BLaER1 (cell line): ENCODE measurements around the gene WDR43.
A peak's percentile ranks its signal among the peaks of the same experiment; 100 is the strongest.

ENCODE experiments used
- H3K27ac ChIP-seq: shearing (Covaris generic); formaldehyde crosslinking; 2 replicates; pipeline ENCODE4 v1.8.1; 2022
- H3K27me3 ChIP-seq: shearing (Covaris generic); formaldehyde crosslinking; 2 replicates; pipeline ENCODE4 v1.8.1; 2022
- H3K36me3 ChIP-seq: shearing (Covaris generic); formaldehyde crosslinking; 2 replicates; pipeline ENCODE4 v1.8.1; 2022
- H3K4me1 ChIP-seq: shearing (Covaris generic); formaldehyde crosslinking; 2 replicates; pipeline ENCODE4 v1.8.1; 2022
- H3K4me2 ChIP-seq: shearing (Covaris generic); formaldehyde crosslinking; 2 replicates; pipeline ENCODE4 v1.8.1; 2022
- H3K4me3 ChIP-seq: shearing (Covaris generic); formaldehyde crosslinking; 2 replicates; pipeline ENCODE4 v1.8.1; 2022
- H3K9ac ChIP-seq: shearing (Covaris generic); formaldehyde crosslinking; 2 replicates; pipeline ENCODE4 v1.8.1; 2022
- H3K9me3 ChIP-seq: shearing (Covaris generic); formaldehyde crosslinking; 2 replicates; pipeline ENCODE4 v1.8.1; 2022
- H4K20me1 ChIP-seq: shearing (Covaris generic); formaldehyde crosslinking; 2 replicates; pipeline ENCODE4 v1.8.1; 2022
- Cebpa-rat ChIP-seq: shearing (Covaris generic); IDR thresholded peaks from 2 replicates; pipeline ENCODE4 v1.8.1; 2022

WDR43 gene, protein sequence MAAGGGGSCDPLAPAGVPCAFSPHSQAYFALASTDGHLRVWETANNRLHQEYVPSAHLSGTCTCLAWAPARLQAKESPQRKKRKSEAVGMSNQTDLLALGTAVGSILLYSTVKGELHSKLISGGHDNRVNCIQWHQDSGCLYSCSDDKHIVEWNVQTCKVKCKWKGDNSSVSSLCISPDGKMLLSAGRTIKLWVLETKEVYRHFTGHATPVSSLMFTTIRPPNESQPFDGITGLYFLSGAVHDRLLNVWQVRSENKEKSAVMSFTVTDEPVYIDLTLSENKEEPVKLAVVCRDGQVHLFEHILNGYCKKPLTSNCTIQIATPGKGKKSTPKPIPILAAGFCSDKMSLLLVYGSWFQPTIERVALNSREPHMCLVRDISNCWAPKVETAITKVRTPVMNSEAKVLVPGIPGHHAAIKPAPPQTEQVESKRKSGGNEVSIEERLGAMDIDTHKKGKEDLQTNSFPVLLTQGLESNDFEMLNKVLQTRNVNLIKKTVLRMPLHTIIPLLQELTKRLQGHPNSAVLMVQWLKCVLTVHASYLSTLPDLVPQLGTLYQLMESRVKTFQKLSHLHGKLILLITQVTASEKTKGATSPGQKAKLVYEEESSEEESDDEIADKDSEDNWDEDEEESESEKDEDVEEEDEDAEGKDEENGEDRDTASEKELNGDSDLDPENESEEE

GRCh38 chr2:28894470-28895188 lies at the start of gene WDR43:
TSS of gene WDR43 (plus strand) at chr2:28894667. CDS start at chr2:28894699, 32 bp downstream.
- Histone ChIP-seq H3K9me3 (no peaks in the 10 kb centered on the region), H3K4me3 (peak within 1 kb of the TSS; percentile 97), H3K4me1 (peaks cover 35% of the 10 kb centered on the region), H3K36me3 (no peaks in the 10 kb centered on the region), H3K4me2 (peak within 1 kb of the TSS; percentile 95), H3K27ac (peak within 1 kb of the TSS; percentile 99), H3K27me3 (no peaks in the 10 kb centered on the region), H4K20me1 (peaks cover 51% of the 10 kb centered on the region), H3K9ac (peak within 1 kb of the TSS; percentile 99)
- TF ChIP-seq Cebpa-rat, result no peak

DNA sequence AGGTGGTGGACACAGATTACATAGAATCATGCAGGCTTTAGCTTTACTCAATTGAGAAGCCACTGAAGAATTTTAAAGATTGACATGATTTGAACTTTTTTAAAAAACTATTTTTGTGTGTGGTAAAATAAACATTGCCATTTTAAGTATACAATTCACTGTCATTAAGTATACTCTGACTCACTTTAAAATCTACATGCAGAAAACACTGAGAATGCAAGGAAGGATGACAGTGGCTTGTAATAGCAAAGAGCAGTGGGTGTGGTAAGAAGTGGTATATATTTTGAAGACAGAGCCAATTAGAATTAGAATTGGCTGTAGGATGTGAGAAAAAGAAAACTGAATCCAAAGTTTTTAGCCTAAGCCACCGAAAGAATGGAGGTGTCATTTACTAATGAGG lies 39.3 kb upstream of the WDR43 start:
- TF ChIP-seq Cebpa-rat, result no peak
- H3K27ac ChIP-seq, result no peak overlapping the region

GRCh38 chr2:28855977-28856376 lies 38.5 kb upstream of the WDR43 start:
- H4K20me1 ChIP-seq, result peaks cover 11% of the 10 kb centered on the region; the same call in 1 of the 2 replicates
- H3K4me1 ChIP-seq, result no peaks in the 10 kb centered on the region
- no peaks in the 10 kb centered on the region for H3K27me3 ChIP-seq
- H3K27ac ChIP-seq, result no peak overlapping the region
- H3K9me3 ChIP-seq, result no peaks in the 10 kb centered on the region
- H3K4me2 ChIP-seq, result no peak overlapping the region
- no peak for TF ChIP-seq Cebpa-rat
- H3K36me3 ChIP-seq, result peaks cover 70% of the 10 kb centered on the region
- H3K9ac ChIP-seq, result no peak overlapping the region
- no peak overlapping the region for H3K4me3 ChIP-seq

More for the DNA sequence above, 39.3 kb upstream of the WDR43 start:
- Histone ChIP-seq H3K4me3 (no peak overlapping the region), H3K27me3 (no peaks in the 10 kb centered on the region), H3K9ac (no peak overlapping the region), H3K4me2 (no peak overlapping the region), H3K36me3 (peaks cover 62% of the 10 kb centered on the region), H3K4me1 (no peaks in the 10 kb centered on the region), H4K20me1 (peaks cover 11% of the 10 kb centered on the region; the same call in 1 of the 2 replicates), H3K9me3 (no peaks in the 10 kb centered on the region)

GRCh38 chr2:28868611-28869010 lies 25.9 kb upstream of the WDR43 start:
- H4K20me1 ChIP-seq, result peaks cover 52% of the 10 kb centered on the region
- no peak overlapping the region for H3K27ac ChIP-seq
- H3K4me1 ChIP-seq, result peaks cover 40% of the 10 kb centered on the region
- no peak for TF ChIP-seq Cebpa-rat
- H3K4me2 ChIP-seq, result peak overlapping the region; percentile 94
- H3K4me3 ChIP-seq, result peak overlapping the region; percentile 77
- H3K9me3 ChIP-seq, result no peaks in the 10 kb centered on the region
- peak overlapping the region; percentile 86 for H3K9ac ChIP-seq
- H3K27me3 ChIP-seq, result no peaks in the 10 kb centered on the region
- peaks cover 30% of the 10 kb centered on the region for H3K36me3 ChIP-seq

DNA sequence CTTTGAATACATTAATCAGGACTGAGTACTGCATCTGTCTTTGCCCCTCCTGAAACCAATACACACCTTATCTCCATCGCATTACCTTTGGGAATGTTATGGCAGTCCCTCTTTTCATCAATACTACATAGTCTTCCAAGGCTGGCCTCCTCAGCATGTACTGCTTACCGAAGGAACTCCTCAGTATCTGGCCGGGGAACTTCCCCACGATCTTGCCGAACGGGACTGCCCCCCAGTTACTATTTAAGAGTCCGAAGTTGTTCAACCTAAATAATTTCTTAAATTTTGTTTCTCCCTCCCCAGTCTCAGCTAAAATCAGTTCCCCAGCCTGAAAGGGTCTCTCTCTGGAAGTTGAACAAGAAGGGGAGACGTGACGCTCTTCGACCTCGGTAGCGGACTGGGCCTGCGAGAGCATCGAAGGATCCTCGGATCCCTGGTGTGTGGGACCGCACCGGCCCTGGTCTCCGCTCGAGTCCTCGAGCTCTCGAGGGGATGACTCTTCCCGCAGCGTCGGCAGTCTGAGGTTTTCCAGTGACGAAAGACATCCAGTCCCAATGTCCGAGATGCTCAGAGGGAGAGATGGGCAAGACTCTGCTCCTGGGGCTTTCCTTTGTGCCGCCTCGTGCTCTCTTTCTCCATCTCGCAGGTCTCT lies 24.8 kb upstream of the WDR43 start:
- Histone ChIP-seq H3K9me3 (no peaks in the 10 kb centered on the region), H3K4me2 (peak overlapping the region; percentile 94), H3K4me1 (peaks cover 40% of the 10 kb centered on the region), H3K27me3 (no peaks in the 10 kb centered on the region), H4K20me1 (peaks cover 42% of the 10 kb centered on the region), H3K9ac (peak overlapping the region; percentile 86), H3K4me3 (peak overlapping the region; percentile 77), H3K36me3 (peaks cover 24% of the 10 kb centered on the region), H3K27ac (peak overlapping the region; percentile 68)
- TF ChIP-seq Cebpa-rat, result no peak

GRCh38 chr2:28870146-28870891 lies 24.1 kb upstream of the WDR43 start, which contains the start of gene TRMT61B:
TSS of gene TRMT61B (minus strand) at chr2:28870309. CDS start at chr2:28870277, 32 bp downstream.
- Histone ChIP-seq H3K9me3 (no peaks in the 10 kb centered on the region), H3K4me2 (peak within 1 kb of the TSS; percentile 94), H3K9ac (peak within 1 kb of the TSS; percentile 86), H3K27ac (peak within 1 kb of the TSS; percentile 68), H3K4me3 (peak within 1 kb of the TSS; percentile 77), H4K20me1 (peaks cover 35% of the 10 kb centered on the region), H3K36me3 (peaks cover 17% of the 10 kb centered on the region), H3K27me3 (no peaks in the 10 kb centered on the region), H3K4me1 (peaks cover 40% of the 10 kb centered on the region)
- TF ChIP-seq Cebpa-rat, result no peak

GRCh38 chr2:28871620-28872019 lies 22.8 kb upstream of the WDR43 start:
- H3K4me2 ChIP-seq, result no peak overlapping the region

GRCh38 chr2:28880193-28880592 lies 14.3 kb upstream of the WDR43 start:
- H3K4me1 ChIP-seq, result no peaks in the 10 kb centered on the region
- TF ChIP-seq Cebpa-rat, result no peak
- H3K36me3 ChIP-seq, result no peaks in the 10 kb centered on the region
- H3K9ac ChIP-seq, result no peak overlapping the region
- H3K4me3 ChIP-seq, result no peak overlapping the region
- no peaks in the 10 kb centered on the region for H3K27me3 ChIP-seq
- H3K27ac ChIP-seq, result no peak overlapping the region
- no peak overlapping the region for H3K4me2 ChIP-seq
- H4K20me1 ChIP-seq, result no peaks in the 10 kb centered on the region
- H3K9me3 ChIP-seq, result no peaks in the 10 kb centered on the region

More at GRCh38 chr2:28871620-28872019, 22.8 kb upstream of the WDR43 start:
- H3K27ac ChIP-seq, result no peak overlapping the region
- no peak overlapping the region for H3K4me3 ChIP-seq
- H3K9ac ChIP-seq, result no peak overlapping the region
- H3K9me3 ChIP-seq, result no peaks in the 10 kb centered on the region
- no peaks in the 10 kb centered on the region for H3K27me3 ChIP-seq
- TF ChIP-seq Cebpa-rat, result no peak
- H3K36me3 ChIP-seq, result peaks cover 7% of the 10 kb centered on the region
- peaks cover 34% of the 10 kb centered on the region for H3K4me1 ChIP-seq
- peaks cover 24% of the 10 kb centered on the region for H4K20me1 ChIP-seq
